Raji (cell line): ENCODE data around the gene COX4I2.

Experiments used
- POLR2A ChIP-seq: IDR thresholded peaks from 2 replicates; pipeline ENCODE4 v1.6.1; 2011; ENCODE audit warnings: low read depth, low read length, control low read depth; ENCODE audit not compliant: insufficient read depth

The COX4I2 gene

DNA sequence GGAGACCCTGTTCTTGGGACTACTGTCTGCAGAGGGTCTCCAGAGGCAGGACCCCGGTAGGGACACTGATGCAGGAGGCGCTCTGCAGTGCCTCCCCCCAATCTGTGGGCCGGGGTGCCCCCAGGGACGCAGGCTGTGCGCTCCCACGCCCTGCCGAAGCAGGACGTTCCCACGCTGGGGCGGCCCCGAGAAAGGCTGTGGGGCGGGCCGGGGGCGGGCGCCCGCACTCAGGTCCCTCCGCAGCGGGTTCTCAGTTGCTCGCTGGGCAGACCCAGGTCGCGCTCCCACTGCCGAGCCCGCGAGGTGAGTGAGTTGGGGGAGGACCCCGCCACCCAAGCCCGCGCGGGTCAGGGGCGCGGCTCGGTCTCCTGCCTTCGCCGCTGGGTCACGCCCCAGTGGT lies at the start of gene COX4I2:
Gene COX4I2 (plus strand): TSS at position 253 of the 400 bp plus-strand sequence. CDS start 1,106 bp downstream, outside the sequence.
- no peak for TF ChIP-seq POLR2A

- TF ChIP-seq POLR2A: no peak
Measured at GRCh38 chr20:31590717-31591225, 46.9 kb upstream of the COX4I2 start.

- no peak for TF ChIP-seq POLR2A
Measured at GRCh38 chr20:31593221-31594001, 44.3 kb upstream of the COX4I2 start.

DNA sequence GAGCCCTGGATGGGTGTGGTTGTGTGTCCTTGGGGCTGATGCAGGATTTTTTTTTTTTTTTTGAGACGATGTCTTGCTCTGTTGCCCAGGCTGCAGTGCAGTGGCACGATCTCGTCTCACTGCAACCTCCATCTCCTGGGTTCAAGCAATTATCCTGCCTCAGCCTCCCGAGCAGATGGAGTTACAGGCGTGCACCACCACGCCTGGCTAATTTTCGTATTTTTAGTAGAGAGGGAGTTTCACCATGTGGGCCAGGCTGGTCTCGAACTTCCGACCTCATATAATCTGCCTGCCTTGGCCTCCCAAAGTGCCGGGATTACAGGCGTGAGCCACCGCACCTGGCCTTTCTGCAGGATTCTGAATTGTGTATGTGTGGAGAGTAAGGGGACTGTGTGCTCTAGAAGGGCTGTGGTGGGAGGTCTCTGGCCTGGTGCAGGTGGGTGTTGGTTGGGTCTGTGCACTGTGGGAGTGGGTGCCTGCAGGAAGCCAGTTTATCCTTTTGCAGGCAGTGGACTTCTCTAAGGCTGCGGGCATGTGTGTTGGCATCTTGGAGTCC lies 43.6 kb upstream of the COX4I2 start:
- TF ChIP-seq POLR2A: no peak

DNA sequence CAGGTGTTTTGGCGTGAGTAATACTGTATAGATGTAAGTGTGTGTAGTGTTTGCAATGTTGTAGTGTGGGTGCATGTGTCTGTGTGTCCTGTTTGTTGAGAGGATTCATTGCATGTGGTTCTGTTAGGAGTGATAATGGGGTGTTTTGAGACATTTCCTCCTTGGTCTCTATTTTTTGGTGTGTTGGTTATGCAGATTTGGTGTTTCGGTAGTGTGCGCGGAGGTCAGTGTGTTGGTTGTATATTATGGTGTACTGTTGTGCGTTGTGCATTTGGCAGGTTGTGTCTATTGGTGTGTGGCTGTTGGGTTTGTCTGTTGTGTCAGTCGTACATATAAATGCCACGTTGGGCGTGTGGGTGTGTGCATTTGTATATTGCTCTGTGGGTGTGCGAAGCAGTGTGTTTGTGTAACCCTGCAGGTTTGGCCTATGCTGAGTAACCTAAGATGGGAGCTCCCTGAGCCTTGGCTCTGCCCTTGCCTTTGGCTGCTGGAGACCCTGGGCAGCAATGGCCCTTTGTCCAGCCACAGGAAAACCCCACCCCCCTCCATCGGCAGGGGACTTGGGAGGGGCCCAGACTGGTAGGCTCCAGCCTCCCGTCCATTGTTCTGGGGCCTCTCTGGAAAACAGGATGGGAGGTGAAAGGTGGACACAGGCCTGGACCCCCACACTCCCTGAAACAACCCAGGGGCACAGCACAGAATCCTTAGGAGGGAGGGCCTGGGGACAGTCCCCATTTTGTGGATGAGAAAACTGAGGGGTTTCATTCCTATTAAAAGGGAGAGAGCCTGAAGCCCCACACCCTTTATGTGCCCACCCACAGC lies 42.9 kb upstream of the COX4I2 start:
- TF ChIP-seq POLR2A: no peak

DNA sequence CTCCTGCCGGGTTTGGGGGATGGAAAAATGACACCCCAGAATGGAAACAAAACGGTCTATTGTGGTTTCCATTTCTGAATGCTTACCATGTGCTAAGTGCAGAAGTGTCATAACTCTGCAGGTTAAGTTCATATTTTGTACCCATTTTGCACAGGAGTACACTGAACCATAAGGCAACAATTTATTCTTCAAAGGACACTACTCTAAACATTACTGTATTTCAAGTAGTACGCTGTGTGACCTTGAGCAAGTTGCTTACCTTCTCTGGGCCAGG lies 42.4 kb upstream of the COX4I2 start:
- no peak for TF ChIP-seq POLR2A

DNA sequence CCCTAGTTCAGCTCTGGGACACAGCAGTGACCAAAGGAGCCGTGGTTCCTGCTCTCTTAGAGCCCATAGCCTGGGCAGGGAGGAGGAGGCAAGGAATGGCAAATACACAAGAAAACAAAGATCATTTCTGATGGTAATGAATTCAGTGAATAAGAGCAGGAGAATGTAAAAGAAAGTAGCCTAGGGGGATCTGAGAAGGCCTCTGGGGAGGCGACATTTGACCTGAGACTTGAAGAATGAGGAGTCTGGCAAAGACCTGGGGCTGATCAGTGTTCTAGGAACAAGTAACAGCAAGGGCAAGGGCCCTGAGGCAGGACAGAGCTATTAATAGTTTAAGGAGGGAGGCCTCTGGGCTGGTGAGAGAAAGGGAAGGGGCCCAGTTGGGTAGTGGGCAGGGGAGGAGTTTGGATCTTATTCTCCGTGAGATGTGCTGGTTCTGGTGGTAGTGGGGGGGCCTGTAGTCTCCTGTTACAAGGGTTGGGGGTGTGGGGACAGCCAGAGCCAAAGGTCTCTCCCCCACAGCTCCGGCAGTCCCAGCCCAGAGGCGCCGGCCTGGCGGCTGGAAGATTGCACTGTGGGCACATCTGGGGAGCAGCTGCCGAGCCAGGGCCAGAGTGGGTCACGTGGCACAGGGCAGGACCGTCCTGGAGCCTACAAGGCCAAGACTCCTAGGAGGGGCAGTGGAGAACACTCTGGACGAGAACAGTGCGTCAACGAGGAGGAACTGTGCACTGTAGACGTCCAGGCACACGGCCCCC lies 41.9 kb upstream of the COX4I2 start:
- no peak for TF ChIP-seq POLR2A

GRCh38 chr20:31596831-31597480 lies 40.8 kb upstream of the COX4I2 start:
- no peak for TF ChIP-seq POLR2A

GRCh38 chr20:31597481-31597855 lies 40.2 kb upstream of the COX4I2 start:
- TF ChIP-seq POLR2A: no peak

DNA sequence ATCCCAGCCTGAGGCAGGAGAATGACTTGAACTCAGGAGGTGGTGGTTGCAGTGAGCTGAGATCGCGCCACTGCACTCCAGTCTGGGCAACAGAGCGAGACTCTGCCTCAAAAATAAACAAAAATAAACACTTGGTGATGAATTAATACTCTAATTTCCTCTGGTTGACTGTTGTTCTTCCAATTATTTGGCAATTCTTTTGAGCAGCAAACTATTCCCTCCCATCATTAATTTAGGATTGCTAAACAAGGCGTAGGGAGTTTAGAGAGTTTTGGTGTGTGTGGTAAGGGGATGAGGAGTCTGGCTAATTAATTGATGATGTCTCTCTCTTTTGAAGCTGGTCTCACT lies 35.3 kb upstream of the COX4I2 start:
- no peak for TF ChIP-seq POLR2A

GRCh38 chr20:31602779-31603441 lies 34.8 kb upstream of the COX4I2 start:
- TF ChIP-seq POLR2A: no peak

DNA sequence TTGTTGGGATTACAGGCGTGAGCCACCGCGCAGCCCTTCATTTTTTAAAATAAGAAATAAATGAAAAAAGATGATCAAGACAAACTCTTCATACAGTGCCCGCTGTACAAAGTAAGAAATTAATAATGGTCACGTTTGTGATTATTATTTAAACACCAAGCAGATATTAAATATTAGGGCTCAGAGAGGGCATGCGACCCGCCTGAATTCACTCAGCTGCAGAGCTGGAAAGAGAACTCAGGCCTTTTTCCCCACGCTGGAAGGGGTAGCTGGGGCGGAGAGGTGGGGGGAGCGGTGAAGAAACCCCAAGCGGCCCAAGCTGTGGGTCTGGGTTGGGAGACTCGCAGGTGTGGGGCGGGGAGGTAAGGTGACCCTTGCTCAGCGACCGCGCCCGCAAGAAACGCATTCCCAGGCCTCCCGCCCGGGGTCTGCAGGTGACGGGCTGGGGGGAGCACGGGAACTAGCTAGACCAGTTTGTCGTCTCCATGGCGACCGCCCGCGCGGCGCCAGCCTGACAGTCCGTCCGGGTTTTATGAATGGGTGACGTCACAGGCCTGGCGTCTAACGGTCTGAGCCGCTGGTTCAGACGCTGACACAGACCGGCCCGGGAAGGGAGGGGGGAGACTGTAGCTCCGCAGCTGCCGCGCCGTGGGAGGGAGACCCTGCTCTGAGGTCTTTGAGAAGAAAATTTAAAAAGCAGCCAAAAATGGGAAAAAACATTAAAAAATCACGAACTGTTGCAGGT lies 33.7 kb upstream of the COX4I2 start:
- 0 out of 2 replicates have a peak, but pooled peaks have one; percentile 15 for TF ChIP-seq POLR2A

DNA sequence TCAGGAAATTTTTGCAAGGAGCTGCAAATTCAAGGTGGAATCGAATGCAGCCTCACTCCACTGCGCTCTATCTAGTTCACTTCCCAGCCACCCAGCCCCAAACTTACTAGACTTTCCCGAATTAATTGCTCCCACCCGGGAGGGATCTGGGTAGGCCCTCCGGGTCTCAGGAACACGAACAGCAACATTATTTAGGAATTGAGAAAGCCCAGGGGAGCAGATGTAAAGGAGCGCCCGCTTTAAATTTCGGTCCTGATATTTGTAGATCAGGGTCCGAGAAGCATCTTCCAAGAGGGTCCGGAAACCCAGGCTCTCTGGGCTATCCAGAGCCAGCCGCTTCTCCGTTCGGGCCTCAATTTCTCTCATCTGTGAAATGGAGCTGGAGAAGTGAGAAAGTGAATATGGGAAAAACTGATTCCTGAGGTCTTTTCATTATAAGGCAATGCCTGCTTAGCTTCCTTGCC lies 33.1 kb upstream of the COX4I2 start:
- TF ChIP-seq POLR2A: 0 out of 2 replicates have a peak, but pooled peaks have one; percentile 2
